HEK293T (cell line): ENCODE results near the gene SDHAF4.

Experiments
- CTCF ChIA-PET: fragments of 350-600 bp; formaldehyde crosslinking; extraction: SDS; loops from one replicate; lab custom pipeline; 2021; ENCODE audit warnings: antibody characterized with exemption, inconsistent platforms; lab: Yijun Ruan, JAX
- POLR2A ChIA-PET: fragments of 350-600 bp; formaldehyde crosslinking; extraction: SDS; loops from one replicate; lab custom pipeline; 2020; ENCODE audit warnings: antibody characterized with exemption, inconsistent platforms; lab: Yijun Ruan, JAX
- DNase-seq: peaks from one replicate; pipeline ENCODE4 v3.0.0; 2012; ENCODE audit warnings: mixed read lengths; ENCODE audit errors: extremely low spot score
- ARNT ChIP-seq: fragments of 450-650 bp; IDR thresholded peaks from 2 replicates; pipeline ENCODE4 v1.6.1; 2017; ENCODE audit warnings: mild to moderate bottlenecking
- BHLHE40 ChIP-seq: fragments of 450-650 bp; IDR thresholded peaks from 2 replicates; pipeline ENCODE4 v1.6.1; 2016; ENCODE audit warnings: mild to moderate bottlenecking, moderate library complexity, borderline replicate concordance
- CTBP1 ChIP-seq: fragments of 450-650 bp; IDR thresholded peaks from 2 replicates; pipeline ENCODE4 v1.6.1; 2016; ENCODE audit warnings: borderline replicate concordance
- ELF4 ChIP-seq: fragments of 450-650 bp; IDR thresholded peaks from 2 replicates; pipeline ENCODE4 v1.6.1; 2017; ENCODE audit warnings: antibody characterized with exemption
- FOXK2 ChIP-seq: fragments of 450-650 bp; IDR thresholded peaks from 2 replicates; pipeline ENCODE4 v1.6.1; 2016; ENCODE audit warnings: mild to moderate bottlenecking
- FOXM1 ChIP-seq: fragments of 450-650 bp; IDR thresholded peaks from 2 replicates; pipeline ENCODE4 v1.6.1; 2017; ENCODE audit warnings: mild to moderate bottlenecking, borderline replicate concordance
- HDGF ChIP-seq: fragments of 450-650 bp; IDR thresholded peaks from 2 replicates; pipeline ENCODE4 v1.6.1; 2017; ENCODE audit warnings: antibody characterized with exemption, borderline replicate concordance
- L3MBTL2 ChIP-seq: fragments of 450-650 bp; conservative IDR thresholded peaks from 2 replicates; pipeline ENCODE4 v1.6.1; 2016; ENCODE audit warnings: mild to moderate bottlenecking
- LEF1 ChIP-seq: fragments of 450-650 bp; IDR thresholded peaks from 2 replicates; pipeline ENCODE4 v1.6.1; 2017; ENCODE audit warnings: mild to moderate bottlenecking, borderline replicate concordance
- NFRKB ChIP-seq: fragments of 450-650 bp; IDR thresholded peaks from 2 replicates; pipeline ENCODE4 v1.6.1; 2016; ENCODE audit warnings: mild to moderate bottlenecking, moderate library complexity
- PKNOX1 ChIP-seq: fragments of 450-650 bp; IDR thresholded peaks from 2 replicates; pipeline ENCODE4 v1.6.1; 2016
- SP1 ChIP-seq: fragments of 450-650 bp; IDR thresholded peaks from 2 replicates; pipeline ENCODE4 v1.6.1; 2017
- SUZ12 ChIP-seq: fragments of 450-650 bp; IDR thresholded peaks from 2 replicates; pipeline ENCODE4 v1.6.1; 2016; ENCODE audit warnings: mild to moderate bottlenecking
- TARDBP ChIP-seq: fragments of 450-650 bp; IDR thresholded peaks from 2 replicates; pipeline ENCODE4 v1.6.1; 2016
- ZNF384 ChIP-seq: fragments of 450-650 bp; IDR thresholded peaks from 2 replicates; pipeline ENCODE4 v1.6.1; 2016

The SDHAF4 gene

GRCh38 chr6:70633870-70634269 is 67.1 kb downstream of the SDHAF4 start:
- no peak for TF ChIP-seq ZNF384
- no peak for TF ChIP-seq SP1
- ChIA-PET CTCF (no interaction called here), POLR2A (no interaction called here)
- DNase-seq = no peak

GRCh38 chr6:70636596-70636995 is 69.9 kb downstream of the SDHAF4 start:
- no peak for DNase-seq
- POLR2A ChIA-PET = no interaction called here
- TF ChIP-seq PKNOX1 (no peak), NFRKB (no peak)
- CTCF ChIA-PET = interaction anchor here (0.7 to 0.9 kb wide), 2 partner anchors 9 to 33 kb away, joined by 3 to 5 read pairs; no protein-coding TSS in a partner anchor

GRCh38 chr6:70638468-70638867 is 71.7 kb downstream of the SDHAF4 start:
- CTCF ChIA-PET = no interaction called here
- TF ChIP-seq LEF1 (no peak), BHLHE40 (no peak), PKNOX1 (no peak), HDGF (no peak), L3MBTL2 (no peak), CTBP1 (no peak), FOXK2 (no peak), TARDBP (no peak), SUZ12 (no peak), NFRKB (no peak), FOXM1 (no peak), ARNT (no peak), ELF4 (no peak)
- DNase-seq = no peak
- POLR2A ChIA-PET = no interaction called here
